GM19023 (cell line): ENCODE results near the gene ETF1.

Experiments used
- ATAC-seq: cut with Tn5 transposase; IDR thresholded peaks from one replicate; pipeline ENCODE4 v1.9.1; 2021; ENCODE audit warnings: mild to moderate bottlenecking, moderate library complexity; ENCODE audit not compliant: unreplicated experiment

Gene ETF1

DNA sequence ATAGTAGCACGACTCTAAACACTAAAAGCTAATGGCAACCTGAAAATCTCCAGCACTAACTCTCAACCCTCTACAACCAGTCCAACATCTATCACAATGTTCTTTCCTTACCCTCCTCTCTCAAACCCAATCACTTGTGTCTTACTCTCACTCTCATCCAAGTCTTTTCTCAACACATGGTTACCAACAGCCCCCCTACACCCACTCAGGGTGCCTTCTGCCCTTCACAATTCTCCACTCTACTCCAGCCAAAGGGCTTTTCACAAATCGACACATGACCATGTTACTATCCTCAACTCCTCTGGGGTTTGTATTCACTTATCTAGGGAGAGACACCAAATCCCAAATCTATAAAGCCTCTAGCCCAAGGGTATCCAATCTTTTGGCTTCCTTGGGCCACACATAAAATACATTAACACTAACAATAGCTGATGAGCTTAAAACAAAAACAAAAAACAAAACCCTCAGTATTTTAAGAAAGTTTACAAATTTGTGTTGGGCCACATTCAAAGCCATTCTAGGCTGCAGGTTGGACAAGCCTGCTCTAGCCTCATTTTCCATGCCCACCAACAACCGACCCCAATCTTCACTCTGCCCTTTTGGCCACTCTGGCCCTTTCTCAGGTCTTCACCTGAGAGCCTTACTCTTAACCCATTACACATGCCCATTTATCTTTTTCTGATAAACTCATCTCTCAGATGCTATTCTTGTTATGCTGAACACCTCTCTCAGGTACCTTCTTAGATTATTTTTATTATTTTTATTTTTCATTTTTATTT lies 20.5 kb upstream of the ETF1 start:
- ATAC-seq = no peak

DNA sequence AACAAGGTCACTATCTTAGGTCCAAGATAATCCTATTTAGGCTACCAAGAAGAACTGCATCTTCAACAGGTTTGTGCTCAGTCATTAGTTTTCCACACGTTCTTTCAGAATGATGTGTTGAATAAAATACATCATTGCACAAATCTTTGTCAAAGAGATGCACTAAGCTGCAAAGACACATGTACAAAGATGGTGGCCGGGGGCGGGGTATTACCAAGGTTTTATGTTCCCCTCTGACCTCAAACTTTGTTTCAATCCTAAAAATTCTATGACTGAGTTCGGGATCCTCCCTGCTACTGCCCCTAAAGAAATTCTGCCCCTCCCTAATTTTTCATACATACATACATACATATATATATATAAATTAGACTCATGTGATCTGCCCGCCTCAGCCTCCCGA lies 17.9 kb upstream of the ETF1 start:
- no peak for ATAC-seq

DNA sequence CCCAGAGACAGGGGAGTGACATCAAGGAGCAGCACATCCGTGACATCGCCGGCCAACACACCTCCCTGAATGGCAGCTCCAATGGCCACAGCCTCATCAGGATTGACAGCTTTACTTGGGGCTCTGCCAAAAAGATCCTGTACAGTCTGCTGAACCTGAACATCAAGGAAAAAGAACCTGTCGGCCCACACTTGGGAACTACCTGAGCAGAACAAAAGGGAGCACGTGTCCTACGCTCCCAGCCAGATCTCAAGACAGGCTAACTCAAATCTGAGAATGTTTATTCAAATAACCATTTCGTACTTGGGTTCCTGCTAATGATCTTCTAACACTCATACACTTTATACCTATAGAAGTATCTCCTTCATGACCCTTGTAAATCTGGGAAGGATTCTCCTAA lies 16.9 kb upstream of the ETF1 start:
- no peak for ATAC-seq

- no peak for ATAC-seq
These were observed 14.6 kb upstream of the ETF1 start for GRCh38 chr5:138557677-138558076.

DNA sequence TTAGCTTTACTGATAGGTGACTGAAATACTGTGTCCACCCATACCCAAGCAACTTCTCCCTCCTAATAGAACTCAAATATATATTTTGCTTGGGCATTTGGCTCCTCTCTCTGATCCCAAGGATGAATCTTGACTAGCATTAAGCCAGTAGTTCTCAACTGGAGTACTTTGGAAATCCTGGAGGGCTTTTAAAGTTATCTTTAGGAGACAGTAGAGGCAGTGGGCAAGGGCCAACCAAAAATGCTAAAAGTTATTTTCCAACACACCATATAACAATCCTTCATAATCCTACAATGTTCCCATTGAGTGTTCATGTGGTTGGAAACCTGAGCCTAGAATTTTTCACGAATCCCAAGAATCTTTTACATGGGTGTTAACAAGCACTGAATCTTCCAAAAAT lies 11.1 kb upstream of the ETF1 start:
- no peak for ATAC-seq

- no peak for ATAC-seq
These were observed 10.5 kb upstream of the ETF1 start for GRCh38 chr5:138553437-138554095.

GRCh38 chr5:138552657-138553056 lies 9.6 kb upstream of the ETF1 start:
- ATAC-seq = no peak

- ATAC-seq = no peak
These were observed 6.4 kb upstream of the ETF1 start for GRCh38 chr5:138549414-138549813.

- no peak for ATAC-seq
These were observed 3.0 kb upstream of the ETF1 start for GRCh38 chr5:138545919-138546562.

DNA sequence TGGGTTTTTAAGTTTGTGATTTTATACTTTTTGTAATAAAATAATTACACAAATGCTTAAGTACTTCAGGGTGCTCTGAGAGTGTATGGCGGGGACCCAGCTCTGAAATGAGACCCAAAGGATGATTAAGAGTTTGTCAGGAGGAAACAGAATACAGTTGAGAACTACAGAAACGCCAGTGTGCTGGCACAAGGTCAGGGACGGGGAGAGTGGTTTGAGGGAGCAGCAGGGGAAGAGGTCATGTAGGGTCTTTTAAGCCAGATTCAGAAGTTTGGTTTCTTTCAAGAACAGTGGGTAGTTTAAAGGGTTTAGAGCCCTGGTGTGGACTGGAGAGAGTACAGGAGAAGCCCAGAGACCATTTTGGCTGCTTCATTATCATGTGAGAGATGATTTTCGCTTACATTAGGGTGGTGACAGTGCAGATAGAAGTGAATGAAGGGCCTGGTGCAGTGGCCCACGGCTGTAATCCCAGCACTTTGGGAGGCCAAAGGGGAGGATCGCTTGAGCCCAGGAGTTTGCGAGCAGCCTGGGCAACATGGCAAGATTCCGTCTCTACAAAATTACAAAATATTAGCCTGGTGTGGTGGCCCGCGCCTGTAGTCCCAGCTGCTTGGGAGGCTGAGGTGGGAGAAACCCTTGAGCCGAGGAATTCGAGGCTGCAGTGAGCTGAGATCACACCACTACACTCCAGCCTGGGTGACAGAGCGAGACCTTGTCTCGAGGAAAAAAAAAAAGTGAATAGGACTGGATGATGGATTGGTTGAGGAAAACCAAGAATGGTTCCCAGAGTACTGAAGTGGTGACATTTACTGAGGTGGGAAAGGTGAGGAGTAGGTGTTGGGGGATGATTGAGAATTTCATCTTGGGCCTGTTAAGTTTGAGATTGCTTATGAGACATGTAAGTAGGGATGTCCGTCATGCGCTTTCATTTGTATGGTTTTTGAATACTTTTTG lies 1.4 kb upstream of the ETF1 start:
- ATAC-seq = no peak

DNA sequence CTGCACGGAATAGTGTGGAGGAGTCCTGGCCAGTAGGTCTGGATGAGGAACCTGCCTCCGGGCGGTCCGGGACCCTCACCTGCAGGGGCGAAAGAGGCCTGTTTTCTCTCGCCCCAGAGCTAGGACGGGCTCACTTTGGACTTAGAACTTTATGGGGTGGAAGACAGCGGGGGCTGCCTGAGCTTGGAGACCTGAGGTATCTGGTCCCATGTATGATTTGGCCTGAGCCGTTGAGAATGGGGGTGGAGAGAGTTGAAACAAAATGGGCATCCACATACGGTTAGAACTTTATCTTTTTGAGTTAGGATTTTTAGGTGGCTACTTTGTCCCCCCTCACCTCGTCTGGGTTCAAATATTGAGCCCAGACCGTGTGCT lies 681 bp upstream of the ETF1 start:
- peak; percentile 46 for ATAC-seq

- ATAC-seq = no peak
These were observed 668 bp downstream of the ETF1 start for GRCh38 chr5:138542180-138542955.

DNA sequence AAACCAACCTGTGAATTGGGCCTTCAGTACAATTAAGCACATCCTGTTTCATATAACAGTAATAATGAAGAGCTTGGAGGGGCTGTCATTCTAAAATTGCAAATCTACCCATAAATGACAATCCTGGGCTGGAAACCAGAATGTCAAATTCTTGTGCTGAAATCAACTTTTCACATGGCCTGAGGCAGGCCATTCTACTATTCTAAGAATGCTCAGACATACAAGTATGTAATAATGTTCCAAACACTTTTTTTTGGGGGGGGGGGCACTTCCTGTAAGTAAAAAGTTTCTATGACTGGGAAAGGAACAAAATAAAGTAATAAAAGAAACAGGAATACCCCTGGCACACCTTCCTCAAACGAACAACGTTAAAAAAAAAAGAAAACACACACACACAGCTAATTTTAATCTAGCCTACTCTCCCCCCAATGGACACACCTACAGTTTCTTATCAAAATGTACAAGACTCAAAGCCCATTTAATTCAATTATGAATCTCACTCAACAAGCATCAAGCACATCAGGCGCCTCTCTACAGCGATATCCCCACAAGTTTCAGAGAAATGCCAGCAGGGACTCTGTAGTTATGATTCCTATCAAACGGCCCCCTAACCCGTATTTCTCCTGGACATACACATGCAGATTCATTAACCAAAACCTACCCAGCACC lies 1.4 kb downstream of the ETF1 start:
- ATAC-seq = no peak

GRCh38 chr5:138539791-138540190 lies 3.2 kb downstream of the ETF1 start:
- no peak for ATAC-seq

DNA sequence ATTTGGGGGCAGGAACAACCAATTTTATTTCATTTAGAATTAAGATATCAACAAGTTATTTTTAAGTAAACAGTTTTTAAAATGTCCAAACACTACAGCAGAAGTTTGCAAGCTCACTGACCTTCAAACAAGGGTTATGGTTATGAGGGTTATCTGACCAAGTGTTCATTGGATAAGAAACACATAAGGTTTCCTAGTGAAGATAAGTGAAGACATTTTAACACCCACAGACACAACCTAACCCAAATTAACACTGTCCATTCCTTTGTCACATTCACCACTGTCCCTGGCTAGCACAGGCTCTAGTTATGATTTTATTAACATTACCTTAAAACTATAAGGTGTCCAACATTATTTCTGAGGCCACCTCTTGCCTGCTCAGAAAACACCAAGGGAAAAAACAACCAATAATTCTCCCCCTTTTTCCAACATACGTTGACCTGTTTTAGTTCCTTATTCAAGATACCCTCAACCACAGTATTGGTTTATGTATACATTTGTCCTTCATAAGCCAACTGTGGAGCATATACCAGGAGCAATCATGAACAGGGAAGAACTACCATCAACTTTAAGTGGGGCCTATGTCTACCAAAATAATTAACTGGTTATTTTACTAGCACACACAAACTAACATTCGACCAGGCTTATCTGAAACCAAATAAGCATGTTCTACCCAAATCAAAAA lies 4.0 kb downstream of the ETF1 start:
- no peak for ATAC-seq

DNA sequence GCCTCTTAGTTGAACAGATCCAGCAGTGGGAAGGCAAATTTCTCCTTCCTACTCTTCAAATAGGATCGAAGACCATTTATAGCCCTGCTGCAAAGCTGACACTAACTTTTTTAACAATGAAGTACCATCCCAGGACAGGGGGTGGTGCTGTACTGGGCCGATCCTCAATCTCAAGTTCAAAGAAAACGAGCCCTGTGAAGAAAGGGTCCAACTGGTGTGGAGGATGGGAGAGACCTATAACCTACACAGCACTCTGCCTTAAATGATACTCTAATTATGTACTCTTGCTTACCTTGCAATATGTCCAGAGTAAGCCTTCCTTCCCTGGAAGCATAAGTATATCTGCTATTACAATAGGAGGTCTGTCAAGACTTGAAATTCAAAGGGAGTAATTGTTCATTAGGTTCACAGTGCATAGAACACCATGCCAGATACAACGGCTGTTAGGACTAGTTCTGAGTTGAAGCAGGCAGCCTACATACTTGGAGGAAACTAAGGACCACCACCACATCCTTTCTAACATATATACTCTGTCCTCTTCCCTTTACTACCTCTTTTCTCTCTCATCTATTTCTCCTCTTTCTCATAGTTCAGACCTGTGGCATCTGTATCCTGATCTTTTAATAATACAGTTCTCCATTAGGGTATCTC lies 6.2 kb downstream of the ETF1 start:
- ATAC-seq = no peak

DNA sequence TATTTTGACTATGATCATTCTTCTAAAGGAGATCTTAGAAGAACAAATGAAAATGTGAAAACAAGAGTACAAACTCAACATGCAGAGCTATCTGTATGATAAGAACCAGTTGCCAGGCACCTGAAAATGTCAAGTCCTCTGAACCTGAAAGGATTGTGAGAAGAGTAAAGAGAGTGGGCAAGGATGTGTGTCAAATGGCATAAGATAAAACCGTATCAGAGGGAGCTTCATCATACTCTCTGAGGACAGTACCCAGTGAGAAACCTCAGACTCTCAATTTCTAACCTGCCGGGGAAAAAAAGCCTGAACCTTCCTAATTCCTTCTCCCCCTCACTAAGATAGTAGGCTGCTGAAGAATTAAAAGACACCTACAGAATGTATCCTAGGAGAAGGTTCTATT lies 6.8 kb downstream of the ETF1 start:
- no peak for ATAC-seq
